ENCODE results near the gene PARVB. TPM values are rescaled to one million over a fixed set of nuclear protein-coding genes. Genes with fewer than 3 reads are reported as not detected.

The PARVB gene
- total and polyA plus RNA-seq, 10 of the 15 experiments (the other 5 are each of a cell fraction or from before 2014, with no cell fraction given) = 5.2 to 264 (median 76.0) TPM

DNA sequence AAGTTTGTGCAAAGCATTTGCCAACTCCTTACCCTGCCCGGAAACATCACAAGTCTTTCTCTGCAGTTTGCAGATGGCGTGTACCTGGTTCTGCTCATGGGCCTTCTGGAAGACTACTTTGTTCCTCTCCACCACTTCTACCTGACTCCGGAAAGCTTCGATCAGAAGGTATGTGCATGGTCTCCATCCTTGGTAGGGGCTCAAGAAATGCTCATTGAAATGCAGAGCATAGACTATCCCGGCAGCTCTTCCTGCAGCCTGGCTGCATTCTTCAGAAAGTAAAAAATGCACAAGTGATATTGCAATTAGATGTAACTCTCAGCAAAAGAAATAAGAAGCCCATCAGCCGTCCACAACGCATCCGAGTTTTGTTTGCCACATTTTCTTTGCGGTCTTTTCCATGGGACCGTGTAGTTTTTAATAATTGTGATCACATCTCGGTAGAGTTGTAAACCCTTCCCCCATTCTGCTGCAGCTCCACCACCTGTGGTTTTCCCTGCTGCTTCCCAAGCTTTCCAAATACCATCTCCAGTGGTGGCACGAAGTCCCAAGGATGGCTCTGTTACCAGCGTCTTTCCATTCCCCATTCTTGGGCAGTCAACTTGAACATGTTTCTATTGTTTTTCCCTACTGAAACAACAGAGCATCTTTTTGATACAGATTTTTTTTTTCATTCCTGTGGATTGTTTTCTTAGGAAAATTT, 134.0 kb downstream of the PARVB start:
- WGBS (ENCODE audit: insufficient coverage, insufficient replicate concordance, low lambda C conversion rate, missing lambda C conversion rate) = 99% methylated on average over 13 of the region's 13 CpGs
- intact Hi-C loops (cut with micrococcal nuclease; ENCODE audit: unreplicated experiment) (no loop called here), in situ Hi-C loops (cut with MboI) (no loop called here)
- Histone ChIP-seq H3K9me3 (replicated peaks; ENCODE audit: control insufficient read depth, insufficient read depth, low read length) (no peaks in the 10 kb centered on the region), H3K4me1 (ENCODE audit: control insufficient read depth, insufficient read depth, low read length) (no peaks in the 10 kb centered on the region), H3K4me3 (no peak overlapping the region), H2AFZ (ENCODE audit: control insufficient read depth, low read depth, low read length) (no peak overlapping the region), H3K27ac (ENCODE audit: control insufficient read depth, insufficient read depth) (no peak overlapping the region), H3K27me3 (replicated peaks in 1 of 2; ENCODE audit: control insufficient read depth in 2 of 2, insufficient read depth in 2 of 2, low read length in 1 of 2) (no peaks in the 10 kb centered on the region), H3K4me2 (ENCODE audit: control insufficient read depth, insufficient read depth) (no peak overlapping the region), H3K36me3 (ENCODE audit: control insufficient read depth in 2 of 2, insufficient read depth in 2 of 2, low read length in 1 of 2) (peaks cover 7 to 16% of the 10 kb centered on the region in 2 experiments; a peak in 3 of 4 replicates), H3K79me2 (ENCODE audit: control insufficient read depth, insufficient read depth, low read length) (no peaks in the 10 kb centered on the region), H3K9ac (ENCODE audit: control insufficient read depth, insufficient read depth, low read length) (no peak overlapping the region), H4K20me1 (ENCODE audit: control insufficient read depth, insufficient read depth) (no peaks in the 10 kb centered on the region)
- DNase-seq (ENCODE audit: low read depth, low spot score) (no peak), ATAC-seq (no peak), FAIRE-seq (no peak)
- POLR2A ChIA-PET = no interaction called here
- CTCF ChIA-PET = interaction anchor here (1.1 kb wide), 1 partner anchor 164 kb away, joined by 3 read pairs; no protein-coding TSS in a partner anchor
- SMC1A ChIA-PET (ENCODE audit: uncharacterized antibody, unreplicated experiment) = no interaction called here
- no TSS peak for BruUV-seq (replicated peaks)
- RAD21 ChIA-PET (ENCODE audit: unreplicated experiment) = no interaction called here
- TF ChIP-seq BACH1 (IDR thresholded peaks at IDR 0.05; ENCODE audit: borderline replicate concordance) (no peak), LARP7 (IDR thresholded peaks at IDR 0.05) (no peak), RCOR1 (conservative IDR thresholded peaks at IDR 0.05; ENCODE audit: low read depth, low read length) (no peak), SUPT20H (IDR thresholded peaks at IDR 0.05; ENCODE audit: borderline replicate concordance, control insufficient read depth, low read depth, low read length) (no peak), WRNIP1 (IDR thresholded peaks at IDR 0.05; ENCODE audit: borderline replicate concordance, low read depth, low read length) (no peak), NBN (IDR thresholded peaks at IDR 0.05) (no peak), HDGF (IDR thresholded peaks at IDR 0.05) (no peak), ESRRA (IDR thresholded peaks at IDR 0.05; ENCODE audit: low read length) (no peak), EP300 (IDR thresholded peaks at IDR 0.05; ENCODE audit: borderline replicate concordance in 1 of 2, control insufficient read depth in 1 of 2, low read depth in 2 of 2, low read length in 2 of 2) (no peak), NR2C1 (IDR thresholded peaks at IDR 0.05) (no peak), NR2C2 (IDR thresholded peaks at IDR 0.05; ENCODE audit: borderline replicate concordance, control insufficient read depth, insufficient read length, low read depth) (no peak), IRF4 (IDR thresholded peaks at IDR 0.05; ENCODE audit: low read depth, low read length) (no peak), TARDBP (IDR thresholded peaks at IDR 0.05; ENCODE audit: borderline replicate concordance) (no peak), HDAC2 (IDR thresholded peaks at IDR 0.05) (no peak), BCL11A (IDR thresholded peaks at IDR 0.05; ENCODE audit: low read depth, low read length) (no peak)
- TF ChIP-seq, protein P1, sequence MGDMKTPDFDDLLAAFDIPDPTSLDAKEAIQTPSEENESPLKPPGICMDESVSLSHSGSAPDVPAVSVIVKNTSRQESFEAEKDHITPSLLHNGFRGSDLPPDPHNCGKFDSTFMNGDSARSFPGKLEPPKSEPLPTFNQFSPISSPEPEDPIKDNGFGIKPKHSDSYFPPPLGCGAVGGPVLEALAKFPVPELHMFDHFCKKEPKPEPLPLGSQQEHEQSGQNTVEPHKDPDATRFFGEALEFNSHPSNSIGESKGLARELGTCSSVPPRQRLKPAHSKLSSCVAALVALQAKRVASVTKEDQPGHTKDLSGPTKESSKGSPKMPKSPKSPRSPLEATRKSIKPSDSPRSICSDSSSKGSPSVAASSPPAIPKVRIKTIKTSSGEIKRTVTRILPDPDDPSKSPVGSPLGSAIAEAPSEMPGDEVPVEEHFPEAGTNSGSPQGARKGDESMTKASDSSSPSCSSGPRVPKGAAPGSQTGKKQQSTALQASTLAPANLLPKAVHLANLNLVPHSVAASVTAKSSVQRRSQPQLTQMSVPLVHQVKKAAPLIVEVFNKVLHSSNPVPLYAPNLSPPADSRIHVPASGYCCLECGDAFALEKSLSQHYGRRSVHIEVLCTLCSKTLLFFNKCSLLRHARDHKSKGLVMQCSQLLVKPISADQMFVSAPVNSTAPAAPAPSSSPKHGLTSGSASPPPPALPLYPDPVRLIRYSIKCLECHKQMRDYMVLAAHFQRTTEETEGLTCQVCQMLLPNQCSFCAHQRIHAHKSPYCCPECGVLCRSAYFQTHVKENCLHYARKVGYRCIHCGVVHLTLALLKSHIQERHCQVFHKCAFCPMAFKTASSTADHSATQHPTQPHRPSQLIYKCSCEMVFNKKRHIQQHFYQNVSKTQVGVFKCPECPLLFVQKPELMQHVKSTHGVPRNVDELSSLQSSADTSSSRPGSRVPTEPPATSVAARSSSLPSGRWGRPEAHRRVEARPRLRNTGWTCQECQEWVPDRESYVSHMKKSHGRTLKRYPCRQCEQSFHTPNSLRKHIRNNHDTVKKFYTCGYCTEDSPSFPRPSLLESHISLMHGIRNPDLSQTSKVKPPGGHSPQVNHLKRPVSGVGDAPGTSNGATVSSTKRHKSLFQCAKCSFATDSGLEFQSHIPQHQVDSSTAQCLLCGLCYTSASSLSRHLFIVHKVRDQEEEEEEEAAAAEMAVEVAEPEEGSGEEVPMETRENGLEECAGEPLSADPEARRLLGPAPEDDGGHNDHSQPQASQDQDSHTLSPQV (IDR thresholded peaks at IDR 0.05) = no peak
- TF ChIP-seq, protein P2, sequence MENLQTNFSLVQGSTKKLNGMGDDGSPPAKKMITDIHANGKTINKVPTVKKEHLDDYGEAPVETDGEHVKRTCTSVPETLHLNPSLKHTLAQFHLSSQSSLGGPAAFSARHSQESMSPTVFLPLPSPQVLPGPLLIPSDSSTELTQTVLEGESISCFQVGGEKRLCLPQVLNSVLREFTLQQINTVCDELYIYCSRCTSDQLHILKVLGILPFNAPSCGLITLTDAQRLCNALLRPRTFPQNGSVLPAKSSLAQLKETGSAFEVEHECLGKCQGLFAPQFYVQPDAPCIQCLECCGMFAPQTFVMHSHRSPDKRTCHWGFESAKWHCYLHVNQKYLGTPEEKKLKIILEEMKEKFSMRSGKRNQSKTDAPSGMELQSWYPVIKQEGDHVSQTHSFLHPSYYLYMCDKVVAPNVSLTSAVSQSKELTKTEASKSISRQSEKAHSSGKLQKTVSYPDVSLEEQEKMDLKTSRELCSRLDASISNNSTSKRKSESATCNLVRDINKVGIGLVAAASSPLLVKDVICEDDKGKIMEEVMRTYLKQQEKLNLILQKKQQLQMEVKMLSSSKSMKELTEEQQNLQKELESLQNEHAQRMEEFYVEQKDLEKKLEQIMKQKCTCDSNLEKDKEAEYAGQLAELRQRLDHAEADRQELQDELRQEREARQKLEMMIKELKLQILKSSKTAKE (IDR thresholded peaks at IDR 0.05; ENCODE audit: low read depth, poor library complexity, severe bottlenecking) = no peak
- TF ChIP-seq, protein P3, sequence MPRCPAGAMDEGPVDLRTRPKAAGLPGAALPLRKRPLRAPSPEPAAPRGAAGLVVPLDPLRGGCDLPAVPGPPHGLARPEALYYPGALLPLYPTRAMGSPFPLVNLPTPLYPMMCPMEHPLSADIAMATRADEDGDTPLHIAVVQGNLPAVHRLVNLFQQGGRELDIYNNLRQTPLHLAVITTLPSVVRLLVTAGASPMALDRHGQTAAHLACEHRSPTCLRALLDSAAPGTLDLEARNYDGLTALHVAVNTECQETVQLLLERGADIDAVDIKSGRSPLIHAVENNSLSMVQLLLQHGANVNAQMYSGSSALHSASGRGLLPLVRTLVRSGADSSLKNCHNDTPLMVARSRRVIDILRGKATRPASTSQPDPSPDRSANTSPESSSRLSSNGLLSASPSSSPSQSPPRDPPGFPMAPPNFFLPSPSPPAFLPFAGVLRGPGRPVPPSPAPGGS (IDR thresholded peaks at IDR 0.05; ENCODE audit: borderline replicate concordance, insufficient read depth, low read depth, low read length, poor library complexity, severe bottlenecking) = no peak

Measured in GM12878 (cell line).